Stimulated activated CD4-positive, alpha-beta T cell treated with anti-CD3 and anti-CD28 coated beads, Interleukin-2, amount 100 ng/mL, for 4 hours (primary cell): ENCODE results near the gene TRIM74.
"Not testable (repeated sequence)": the region's sequence is repeated elsewhere in the genome, so short reads cannot be mapped to it uniquely, and the experiment has no call there.

Experiments used
- DNase-seq: peaks from one replicate; pipeline ENCODE4 v3.0.0-alpha.2; 2020; ENCODE audit warnings: low read depth

Gene TRIM74

DNA sequence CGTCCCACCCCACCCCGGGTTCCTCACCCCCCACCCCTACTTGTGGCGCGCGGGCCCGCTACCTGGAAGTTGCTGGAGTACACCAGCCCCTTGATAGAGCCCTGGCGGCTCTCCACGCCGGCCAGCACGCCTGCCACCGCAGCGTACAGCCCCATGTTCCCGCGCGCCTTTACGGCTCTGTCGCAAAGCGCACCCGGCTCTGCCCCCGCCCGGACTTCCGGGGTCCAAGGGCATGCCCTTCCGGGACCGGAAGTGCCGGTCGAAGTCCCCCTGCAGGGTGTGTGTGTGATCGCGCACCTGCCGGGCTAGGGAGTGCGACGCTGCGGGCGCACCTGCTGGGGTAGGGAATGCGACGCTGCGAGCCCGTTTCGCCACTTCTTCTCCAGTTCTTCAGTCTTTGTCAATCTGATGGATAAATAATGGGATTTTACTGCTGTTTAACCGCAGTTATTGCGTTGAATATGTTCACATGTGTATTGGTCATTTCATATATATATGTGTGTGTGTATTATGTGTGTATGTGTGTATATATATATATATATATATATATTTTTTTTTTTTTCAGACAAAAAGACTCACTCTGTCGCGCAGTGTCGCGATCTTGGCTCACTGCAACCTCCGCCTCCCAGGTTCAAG lies 14.6 kb downstream of the TRIM74 start:
- not testable (repeated sequence) for DNase-seq

- DNase-seq = not testable (repeated sequence)
Observed at GRCh38 chr7:72953901-72954562, 15.2 kb downstream of the TRIM74 start.

- not testable (repeated sequence) for DNase-seq
Observed at GRCh38 chr7:72950432-72950831, 18.8 kb downstream of the TRIM74 start.

- DNase-seq = not testable (repeated sequence)
Observed at GRCh38 chr7:72949686-72950085, 19.6 kb downstream of the TRIM74 start.

DNA sequence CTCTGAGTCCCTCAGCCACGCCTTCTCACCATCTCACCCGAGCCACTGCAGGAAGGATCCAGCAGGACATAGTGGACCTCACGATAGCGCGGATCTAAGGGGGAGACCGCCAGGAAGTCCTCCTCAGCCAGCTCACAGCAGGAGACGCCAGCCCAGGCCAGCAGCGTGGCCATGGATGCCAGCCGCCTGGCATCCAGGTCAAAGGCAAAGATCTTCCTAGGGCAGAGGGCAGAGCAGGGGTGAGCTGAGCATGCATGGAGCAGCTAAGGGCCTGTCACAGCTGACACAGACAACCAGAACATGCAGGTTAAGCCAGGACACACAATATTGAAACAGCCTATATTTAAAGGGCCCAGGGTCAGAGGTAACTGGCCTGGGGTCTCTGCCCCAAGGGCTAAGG lies 20.0 kb downstream of the TRIM74 start:
- not testable (repeated sequence) for DNase-seq

- DNase-seq = not testable (repeated sequence)
Observed at GRCh38 chr7:72948714-72949113, 20.6 kb downstream of the TRIM74 start.

- not testable (repeated sequence) for DNase-seq
Observed at GRCh38 chr7:72946130-72946745, 23.0 kb downstream of the TRIM74 start.

DNA sequence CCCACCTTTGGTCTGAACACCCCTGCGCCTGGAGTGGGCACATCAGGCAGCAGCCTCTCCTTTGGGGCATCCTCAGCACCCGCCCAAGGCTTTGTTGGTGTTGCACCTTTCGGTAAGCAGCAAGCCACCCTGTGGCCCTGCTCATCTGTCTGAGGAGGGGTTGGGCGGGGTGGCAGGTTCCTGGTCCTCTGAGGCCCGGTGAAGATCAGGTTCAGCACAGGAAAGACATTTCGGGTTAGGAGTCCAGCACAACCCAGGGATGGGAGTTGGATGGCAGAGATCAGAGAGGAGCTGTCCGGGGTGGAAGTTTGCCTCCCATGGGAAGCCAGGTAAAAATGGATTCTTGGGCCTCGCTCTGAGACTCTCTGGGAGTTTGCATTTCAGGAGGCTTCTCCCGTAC lies 23.7 kb downstream of the TRIM74 start:
- DNase-seq = not testable (repeated sequence)

- not testable (repeated sequence) for DNase-seq
Observed at GRCh38 chr7:72944937-72945336, 24.3 kb downstream of the TRIM74 start.

- not testable (repeated sequence) for DNase-seq
Observed at GRCh38 chr7:72942956-72943355, 26.3 kb downstream of the TRIM74 start.

DNA sequence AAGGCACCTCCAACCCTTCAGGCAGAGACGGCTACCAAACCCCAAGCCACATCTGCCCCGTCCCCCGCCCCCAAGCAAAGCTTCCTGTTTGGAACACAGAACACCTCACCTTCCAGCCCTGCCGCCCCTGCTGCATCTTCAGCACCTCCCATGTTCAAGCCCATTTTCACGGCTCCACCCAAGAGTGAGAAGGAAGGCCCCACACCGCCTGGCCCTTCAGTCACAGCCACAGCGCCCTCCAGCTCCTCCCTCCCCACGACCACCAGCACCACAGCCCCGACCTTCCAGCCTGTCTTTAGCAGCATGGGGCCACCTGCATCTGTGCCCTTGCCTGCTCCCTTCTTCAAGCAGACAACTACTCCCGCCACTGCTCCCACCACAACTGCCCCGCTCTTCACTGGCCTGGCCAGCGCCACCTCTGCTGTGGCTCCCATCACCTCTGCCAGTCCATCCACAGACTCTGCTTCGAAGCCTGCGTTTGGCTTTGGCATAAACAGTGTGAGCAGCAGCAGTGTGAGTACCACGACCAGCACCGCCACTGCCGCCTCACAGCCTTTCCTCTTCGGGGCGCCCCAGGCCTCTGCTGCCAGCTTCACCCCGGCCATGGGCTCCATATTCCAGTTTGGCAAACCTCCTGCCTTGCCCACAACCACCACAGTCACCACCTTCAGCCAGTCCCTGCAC lies 27.1 kb downstream of the TRIM74 start:
- not testable (repeated sequence) for DNase-seq

GRCh38 chr7:72928216-72928615 lies 41.0 kb downstream of the TRIM74 start:
- DNase-seq = not testable (repeated sequence)

GRCh38 chr7:72927791-72928190 lies 41.5 kb downstream of the TRIM74 start:
- DNase-seq = not testable (repeated sequence)

DNA sequence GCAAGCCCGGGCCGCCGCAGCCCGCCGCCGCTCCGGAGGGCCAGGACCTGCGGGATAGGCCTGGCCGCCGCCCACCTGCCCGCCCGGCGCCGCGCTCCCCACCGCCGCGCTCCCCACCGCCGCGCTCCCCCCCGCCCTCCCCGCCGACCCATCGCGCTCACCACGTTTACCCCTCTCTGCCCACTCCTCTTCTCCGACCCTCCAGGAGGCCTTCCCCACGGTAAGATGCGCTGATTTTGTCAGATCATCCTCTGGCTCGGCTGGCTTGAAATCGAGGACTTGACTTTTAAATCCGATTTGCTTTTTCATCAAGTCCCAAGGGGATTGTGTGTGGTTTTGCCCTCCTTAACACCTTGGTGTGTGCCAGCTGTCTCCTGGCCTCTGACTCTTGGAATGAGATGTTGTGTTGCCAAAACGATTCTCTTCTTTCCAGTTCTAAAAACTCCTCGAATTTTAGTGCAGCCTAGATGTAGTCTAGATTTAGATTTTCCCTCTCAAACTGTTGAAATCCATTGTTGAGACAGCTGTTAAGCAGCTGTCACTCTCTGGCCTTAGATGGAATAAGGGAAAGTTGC lies 43.6 kb downstream of the TRIM74 start:
- no peak for DNase-seq

DNA sequence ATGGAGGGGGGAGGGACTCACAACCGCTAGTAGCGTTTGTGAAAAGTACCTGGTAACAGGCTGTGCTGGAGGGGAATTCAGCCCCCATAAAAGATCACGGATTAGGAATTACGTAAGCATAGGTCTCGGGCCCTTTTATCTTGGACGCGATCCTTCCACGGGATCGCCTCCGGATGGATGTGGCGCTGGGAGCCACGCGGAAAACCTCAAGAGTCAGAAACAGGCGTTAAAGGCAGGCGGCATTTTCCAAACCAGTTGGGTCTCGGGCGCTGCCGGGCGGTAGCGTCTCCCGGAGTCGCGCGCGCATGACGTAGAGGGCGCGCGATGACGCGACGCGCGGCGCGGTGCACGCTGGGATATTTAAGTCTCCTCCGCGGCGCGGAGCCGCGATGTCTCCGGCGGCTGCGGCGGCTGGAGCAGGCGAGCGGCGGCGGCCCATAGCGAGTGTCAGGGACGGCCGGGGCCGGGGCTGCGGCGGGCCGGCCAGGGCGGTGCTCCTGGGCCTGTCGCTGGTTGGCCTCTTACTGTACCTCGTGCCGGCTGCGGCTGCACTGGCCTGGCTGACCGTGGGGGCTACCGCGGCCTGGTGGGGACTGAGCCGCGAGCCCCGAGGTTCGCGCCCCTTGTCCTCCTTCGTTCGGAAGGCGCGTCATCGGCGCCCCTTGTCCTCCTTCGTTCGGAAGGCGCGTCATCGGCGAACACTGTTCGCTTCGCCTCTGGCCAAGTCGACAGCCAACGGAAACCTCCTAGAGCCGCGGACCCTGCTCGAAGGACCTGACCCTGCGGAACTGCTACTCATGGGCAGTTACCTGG lies 44.3 kb downstream of the TRIM74 start, which contains the start of gene POM121:
TSS of gene POM121 (plus strand) at position 363 of the 813 bp plus-strand sequence. CDS start at position 390, 27 bp downstream.
- peak; percentile 74 for DNase-seq

DNA sequence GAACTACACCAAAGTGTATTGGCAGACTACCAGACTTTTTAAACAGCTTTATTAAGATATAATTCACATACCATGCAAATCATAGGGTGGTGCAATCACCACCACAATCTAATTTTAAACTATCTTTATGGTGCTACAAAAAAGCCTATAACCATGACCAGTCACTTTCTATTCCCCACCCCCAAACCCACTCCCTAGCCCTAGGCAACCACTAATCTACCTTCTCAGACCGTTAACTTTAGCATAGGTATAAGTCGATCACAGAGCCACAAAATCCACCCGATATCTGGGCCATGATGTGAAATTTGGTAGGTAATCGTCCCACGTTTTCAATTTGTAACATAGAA lies 44.9 kb downstream of the TRIM74 start:
- no peak for DNase-seq

DNA sequence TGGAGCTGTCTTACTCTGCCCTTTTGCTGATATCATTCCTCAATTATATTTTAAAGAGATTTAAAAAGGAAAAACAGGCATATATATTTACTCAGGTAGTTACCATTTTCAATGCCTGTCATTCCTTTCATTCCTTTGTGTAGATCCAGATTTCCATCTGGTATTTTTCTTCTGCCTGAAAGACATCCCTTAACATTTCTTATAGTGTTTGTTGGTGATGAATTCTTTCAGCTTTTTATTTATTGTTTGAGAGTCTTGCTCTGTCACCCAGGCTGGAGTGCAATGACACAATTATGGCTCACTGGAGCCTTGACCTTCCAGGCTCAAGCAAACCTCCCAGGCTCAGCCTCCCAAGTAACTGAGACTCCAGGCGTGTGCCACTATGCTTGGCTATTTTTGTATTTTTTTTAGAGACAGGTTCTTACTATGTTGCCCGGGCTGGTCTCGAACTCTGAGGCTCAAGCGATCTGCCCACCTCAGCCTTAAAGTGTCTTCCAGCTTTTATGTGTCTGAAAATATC lies 50.0 kb downstream of the TRIM74 start:
- DNase-seq = no peak

GRCh38 chr7:72914756-72915525 lies 54.3 kb downstream of the TRIM74 start:
- peak; percentile 44 for DNase-seq

- not testable (repeated sequence) for DNase-seq
Observed at GRCh38 chr7:72913750-72914149, 55.5 kb downstream of the TRIM74 start.

DNA sequence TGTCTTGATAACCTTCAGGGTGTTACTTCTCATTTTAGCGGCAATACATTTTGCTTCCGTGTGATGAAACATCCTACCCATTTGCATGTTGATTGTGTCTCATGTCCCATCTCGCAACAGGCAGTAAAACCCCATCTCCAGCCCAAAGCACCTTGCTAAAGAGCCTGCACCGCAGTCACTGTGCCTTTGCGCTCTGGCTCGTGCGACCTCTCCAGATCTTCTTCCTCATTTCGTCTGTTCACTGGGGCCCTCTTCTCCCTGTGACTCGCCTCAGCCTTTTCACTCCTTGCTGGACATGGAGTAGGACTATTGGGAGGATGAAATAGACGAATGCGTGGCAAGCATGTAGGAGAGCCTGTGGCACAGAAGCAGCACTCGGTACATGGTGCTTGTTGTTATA lies 57.9 kb downstream of the TRIM74 start:
- DNase-seq = not testable (repeated sequence)
